Stimulated activated CD4-positive, alpha-beta T cell treated with anti-CD3 and anti-CD28 coated beads, Interleukin-4, amount 100 ng/mL, for 48 hours (primary cell): ENCODE results near the gene FAM131A.

Experiments
- DNase-seq, 2 donors: peaks; one replicate each; pipeline ENCODE4 v3.0.0-alpha.2; 2020; ENCODE audit warnings: low read depth in 2 of 2

Gene FAM131A

GRCh38 chr3:184357248-184358123 is 20.1 kb downstream of the FAM131A start:
- no peak for DNase-seq

- DNase-seq, result no peak
Observed at GRCh38 chr3:184358124-184358767, 20.8 kb downstream of the FAM131A start.

GRCh38 chr3:184358921-184359350 is 21.5 kb downstream of the FAM131A start:
- no peak for DNase-seq

GRCh38 chr3:184359610-184360009 is 22.2 kb downstream of the FAM131A start:
- no peak for DNase-seq

GRCh38 chr3:184360070-184360928 is 22.9 kb downstream of the FAM131A start:
- DNase-seq, result no peak

DNA sequence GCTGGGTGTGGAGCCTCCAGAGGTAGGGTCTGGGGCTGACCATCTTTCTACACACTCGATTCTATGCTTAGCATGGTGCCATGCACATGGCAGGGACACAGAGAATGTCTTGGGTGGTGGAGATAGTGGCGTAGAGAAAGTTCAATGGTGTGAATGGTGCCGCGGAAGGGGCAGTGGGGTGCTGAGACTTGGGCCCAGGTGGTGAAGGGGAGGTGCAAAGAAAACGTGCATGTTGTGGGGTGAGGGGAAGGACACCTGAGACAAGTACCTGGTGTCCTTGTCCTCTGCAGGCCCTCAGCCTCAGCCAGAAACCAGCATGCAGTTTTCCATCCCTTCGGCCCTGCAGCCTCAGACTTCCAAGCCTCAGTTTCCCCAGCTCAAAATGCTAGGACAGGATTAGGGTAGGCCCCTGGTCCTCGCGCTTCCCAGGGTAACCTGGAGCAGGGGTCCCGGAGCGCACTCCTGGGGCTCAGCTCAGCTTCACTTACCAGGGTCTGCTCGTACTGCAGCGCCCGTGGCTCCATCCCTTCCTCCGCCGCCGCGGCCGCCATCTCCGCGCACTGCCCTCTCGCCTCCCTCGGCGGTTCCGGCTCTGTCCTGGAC is 23.6 kb downstream of the FAM131A start:
- no peak for DNase-seq

DNA sequence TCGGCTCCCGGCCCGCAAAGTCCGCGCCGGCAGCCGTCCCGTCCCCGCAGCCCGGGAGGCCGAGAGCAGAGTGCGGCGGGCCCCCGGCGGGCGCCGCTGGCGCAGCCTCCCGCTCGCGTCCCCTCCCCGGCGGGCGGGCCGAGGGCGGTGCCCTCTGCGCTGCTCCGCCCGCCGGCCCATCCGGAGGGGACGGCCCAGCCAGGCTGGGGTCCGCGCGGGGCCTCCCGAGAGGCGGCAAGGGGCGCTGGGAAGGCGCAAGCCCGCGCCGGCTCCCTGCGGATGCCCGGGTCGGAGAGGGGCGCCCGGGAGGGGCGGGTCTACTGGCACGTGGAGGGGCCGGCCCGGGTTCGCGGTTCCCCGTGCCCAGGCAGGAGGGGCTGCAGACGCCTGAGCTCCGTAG is 24.1 kb downstream of the FAM131A start, which contains the start of the genes CLCN2 and POLR2H:
CLCN2 (minus strand) TSS at position 74 of the 400 bp plus-strand sequence. CDS start 126 bp downstream, outside the sequence.
POLR2H (plus strand) TSS at position 179 of the 400 bp plus-strand sequence. CDS start 1,783 bp downstream, outside the sequence.
- DNase-seq, result peak; percentile 34

GRCh38 chr3:184361932-184362667 is 24.7 kb downstream of the FAM131A start:
- peak; percentile 40 to 55 for DNase-seq

DNA sequence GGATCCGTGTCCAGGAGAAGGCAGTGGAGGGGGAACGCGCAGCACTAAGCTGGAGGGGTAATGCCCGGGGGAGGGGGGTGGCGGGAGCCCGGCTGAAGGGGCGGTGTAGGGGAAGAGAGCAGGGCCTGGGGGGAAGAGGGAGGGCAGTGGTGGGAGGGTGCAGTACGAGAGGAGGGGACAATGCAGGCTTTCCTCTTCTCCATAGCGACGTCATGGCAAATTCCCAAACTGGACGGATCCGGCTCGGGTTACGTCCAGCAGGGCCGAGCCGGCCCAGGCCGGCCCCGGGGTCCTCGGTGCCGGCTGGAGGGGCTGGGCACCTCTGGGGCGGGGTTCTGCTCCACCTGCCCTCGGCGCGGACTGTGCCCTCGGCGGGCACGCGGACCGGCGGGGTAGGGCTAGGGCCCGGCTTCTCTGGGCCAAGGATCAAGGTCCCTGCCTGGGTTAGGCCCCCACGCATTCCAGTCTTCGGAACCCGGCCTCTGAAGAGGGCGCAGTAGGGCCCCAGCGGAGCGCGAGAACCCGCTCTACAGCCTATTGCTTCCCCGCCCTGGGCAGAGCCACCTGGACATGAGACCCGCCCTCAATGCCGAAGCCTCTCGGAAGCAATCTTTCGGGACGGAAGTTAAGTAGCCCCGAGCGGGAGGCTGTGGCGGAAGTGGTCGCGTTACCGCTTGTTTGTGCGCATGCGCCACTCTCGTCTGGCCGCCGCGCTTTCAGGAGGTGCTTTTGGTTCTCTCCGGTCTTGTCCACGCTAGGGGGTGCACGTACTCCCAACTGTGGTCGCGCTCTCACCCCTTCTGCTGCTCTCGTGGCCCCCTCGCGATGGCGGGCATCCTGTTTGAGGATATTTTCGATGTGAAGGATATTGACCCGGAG is 25.5 kb downstream of the FAM131A start:
- DNase-seq, result peak; percentile 91 to 93

- no peak for DNase-seq
Observed at GRCh38 chr3:184366619-184367289, 29.4 kb downstream of the FAM131A start.

DNA sequence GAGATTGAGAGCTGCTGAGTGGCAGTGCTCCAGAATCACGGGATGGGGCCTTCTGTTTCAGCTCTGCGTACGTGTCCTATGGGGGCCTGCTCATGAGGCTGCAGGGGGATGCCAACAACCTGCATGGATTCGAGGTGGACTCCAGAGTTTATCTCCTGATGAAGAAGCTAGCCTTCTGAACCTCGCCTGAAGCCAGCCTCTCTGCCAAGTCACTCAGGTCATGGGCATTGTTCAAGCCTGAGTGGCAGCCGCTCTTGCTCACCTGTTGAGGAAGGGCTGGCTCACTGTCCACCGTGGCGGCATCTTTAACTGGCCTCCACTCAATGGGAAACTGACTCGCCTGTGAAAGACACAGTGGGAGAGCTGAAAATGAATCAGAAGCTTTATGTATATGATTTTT is 30.7 kb downstream of the FAM131A start:
- no peak for DNase-seq

GRCh38 chr3:184368586-184369183 is 31.3 kb downstream of the FAM131A start:
- DNase-seq, result no peak

- DNase-seq, result peak; percentile 35 to 51
Observed at GRCh38 chr3:184371570-184372018, 34.2 kb downstream of the FAM131A start.

GRCh38 chr3:184372296-184372821 is 35.0 kb downstream of the FAM131A start:
- no peak for DNase-seq

- no peak for DNase-seq
Observed at GRCh38 chr3:184372911-184373310, 35.5 kb downstream of the FAM131A start.

- no peak for DNase-seq
Observed at GRCh38 chr3:184373422-184373821, 36.0 kb downstream of the FAM131A start.

DNA sequence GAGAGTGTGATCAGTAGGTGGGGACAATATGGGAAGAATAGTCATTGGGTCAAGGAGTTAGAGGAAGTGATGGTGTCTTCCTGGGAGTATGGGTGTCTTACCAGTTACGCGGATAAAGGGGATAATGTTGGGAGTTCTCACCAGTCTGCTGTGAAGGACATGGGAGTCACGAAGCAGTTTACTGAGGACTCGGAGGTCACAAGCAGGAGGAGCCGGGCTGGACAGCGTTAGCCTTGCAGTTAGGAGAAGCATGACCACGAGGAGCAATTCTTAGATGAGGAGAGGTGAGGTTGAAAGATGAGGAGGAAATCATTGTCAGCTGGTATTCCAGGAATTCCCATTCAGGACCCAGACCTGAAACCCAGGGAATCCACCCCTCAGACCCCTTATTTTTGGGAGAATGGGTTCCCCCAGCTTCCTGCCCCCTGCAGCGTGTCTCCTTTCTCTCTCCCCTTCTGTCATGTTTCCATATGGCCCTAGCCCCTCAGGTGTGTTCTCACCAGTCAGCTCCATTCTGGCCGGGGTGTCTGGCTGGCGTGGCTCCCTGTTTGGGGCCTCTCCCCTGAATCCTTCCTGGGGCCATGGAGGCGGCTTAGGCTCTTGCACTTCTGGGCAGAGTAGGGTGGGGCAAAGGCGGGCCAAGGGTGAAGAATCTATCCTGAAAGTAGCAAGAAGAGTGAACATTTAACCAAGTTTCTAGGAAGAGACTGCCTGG is 38.5 kb downstream of the FAM131A start:
- DNase-seq, result no peak

- DNase-seq, result no peak
Observed at GRCh38 chr3:184377374-184377773, 40.0 kb downstream of the FAM131A start.
